Measurements from ENCODE around the gene TDRD5. TPM values are rescaled to one million over a fixed set of nuclear protein-coding genes. Genes with fewer than 3 reads are reported as not detected.

TDRD5 gene
- total and polyA plus RNA-seq, 10 donors: 0.02 to 0.14 (median 0.05) TPM; not detected in 6

- peaks cover 0 to 5% (median 0%) of the 10 kb centered on the region in 8 donors for H3K9me3 ChIP-seq
- 26 to 57% (median 31%) methylated on average over 7 of the region's 7 CpGs for WGBS, 5 donors
- H3K27ac ChIP-seq: no peak overlapping the region
- peaks cover 0 to 69% (median 18%) of the 10 kb centered on the region in 7 donors for H3K27me3 ChIP-seq (replicated peaks in 1 of 7)
- peak overlapping the region in 2 of 8 donors; percentile 13 to 37 for H3K4me3 ChIP-seq
- peaks cover 0 to 11% (median 4%) of the 10 kb centered on the region in 6 donors for H3K4me1 ChIP-seq
- intact Hi-C loops (cut with DNase I; ENCODE audit: low total_unique reads): no loop called here
- TF ChIP-seq CTCF (IDR thresholded peaks at IDR 0.05 in 8 of 11, conservative IDR thresholded peaks at IDR 0.05 in 3 of 11) (no peak), POLR2AphosphoS5 (IDR thresholded peaks at IDR 0.05) (no peak), POLR2A (IDR thresholded peaks at IDR 0.05) (no peak)
- H3K36me3 ChIP-seq: no peaks in the 10 kb centered on the region
- DNase-seq: no peak
Measured at GRCh38 chr1:179591253-179591591, 410 bp upstream of the TDRD5 start.

GRCh38 chr1:179598631-179599030 lies 7.0 kb downstream of the TDRD5 start:
- WGBS, 5 donors: 15 to 27% (median 26%) methylated on average over 1 of the region's 1 CpG
- intact Hi-C loops (cut with DNase I; ENCODE audit: low total_unique reads): no loop called here
- no peak for DNase-seq
- Histone ChIP-seq H3K36me3 (no peaks in the 10 kb centered on the region), H3K4me3 (no peak overlapping the region), H3K27me3 (replicated peaks in 1 of 7) (peaks cover 0 to 22% (median 0%) of the 10 kb centered on the region in 7 donors), H3K4me1 (no peaks in the 10 kb centered on the region), H3K27ac (no peak overlapping the region), H3K9me3 (peaks cover 0 to 6% (median 0%) of the 10 kb centered on the region in 8 donors)
- no peak for TF ChIP-seq CTCF (IDR thresholded peaks at IDR 0.05 in 8 of 11, conservative IDR thresholded peaks at IDR 0.05 in 3 of 11)
- TF ChIP-seq POLR2AphosphoS5 (IDR thresholded peaks at IDR 0.05): no peak
- no peak for TF ChIP-seq POLR2A (IDR thresholded peaks at IDR 0.05)

DNA sequence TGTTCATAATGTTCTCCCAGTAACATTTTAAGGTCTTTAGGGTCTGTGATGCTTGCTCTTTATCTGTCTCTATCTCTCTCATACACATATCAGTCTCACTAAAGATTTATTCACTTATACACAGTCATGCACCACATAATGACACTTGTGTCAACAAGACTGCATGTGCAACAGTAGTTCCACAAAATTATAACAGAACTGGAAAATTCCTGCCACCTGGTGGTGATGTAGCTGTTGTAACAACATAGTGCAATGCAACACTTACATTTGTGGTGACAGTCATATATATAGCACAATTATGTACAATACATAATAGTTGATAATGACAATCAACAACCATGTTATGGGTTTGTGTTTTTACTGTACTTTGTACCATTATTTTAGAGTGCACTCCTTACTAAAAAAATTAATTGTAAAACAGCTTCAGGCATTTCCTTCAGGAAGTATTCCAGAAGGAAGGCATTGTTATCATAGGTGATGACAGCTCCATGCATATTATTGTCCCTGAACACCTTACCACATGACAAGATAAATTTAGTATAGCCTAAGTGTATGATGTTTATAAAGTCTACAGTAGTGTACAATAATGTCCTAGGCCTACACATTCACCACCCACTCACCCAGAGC lies 8.1 kb downstream of the TDRD5 start:
- no peak for DNase-seq
- Histone ChIP-seq H3K4me1 (no peaks in the 10 kb centered on the region), H3K36me3 (no peaks in the 10 kb centered on the region), H3K27me3 (replicated peaks in 1 of 7) (peaks cover 0 to 19% (median 0%) of the 10 kb centered on the region in 7 donors), H3K9me3 (peaks cover 0 to 7% (median 0%) of the 10 kb centered on the region in 8 donors), H3K27ac (no peak overlapping the region), H3K4me3 (no peak overlapping the region)
- TF ChIP-seq CTCF (IDR thresholded peaks at IDR 0.05 in 8 of 11, conservative IDR thresholded peaks at IDR 0.05 in 3 of 11) (peak in 4 of 11 experiments; percentile 17 to 32 (median 22)), POLR2A (IDR thresholded peaks at IDR 0.05) (no peak), POLR2AphosphoS5 (IDR thresholded peaks at IDR 0.05) (no peak)
- intact Hi-C loops (cut with DNase I; ENCODE audit: low total_unique reads): no loop called here

DNA sequence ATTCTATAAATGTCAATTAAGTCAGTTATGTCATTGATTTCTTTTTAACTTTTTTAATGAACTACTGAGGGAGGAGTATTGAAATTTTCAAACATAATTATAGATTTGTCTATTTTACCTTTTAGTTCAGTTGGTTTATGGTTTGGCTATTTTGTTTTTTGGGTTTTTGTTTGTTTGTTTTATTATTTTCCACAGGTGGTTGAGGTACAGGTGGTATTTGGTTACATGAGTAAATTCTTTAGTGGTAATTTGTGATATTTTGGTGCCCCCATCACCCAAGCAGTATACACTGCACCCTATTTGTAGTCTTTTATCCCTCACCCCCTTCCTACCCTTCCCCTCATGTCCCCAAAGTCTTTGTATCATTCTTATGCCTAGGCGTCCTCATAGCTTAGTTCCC lies 9.5 kb downstream of the TDRD5 start:
- H3K4me1 ChIP-seq: no peaks in the 10 kb centered on the region
- intact Hi-C loops (cut with DNase I; ENCODE audit: low total_unique reads): no loop called here
- H3K9me3 ChIP-seq: peaks cover 0 to 7% (median 0%) of the 10 kb centered on the region in 8 donors
- H3K36me3 ChIP-seq: no peaks in the 10 kb centered on the region
- WGBS, 5 donors: 84 to 93% (median 89%) methylated on average over 1 of the region's 1 CpG
- no peak for TF ChIP-seq POLR2A (IDR thresholded peaks at IDR 0.05)
- H3K27me3 ChIP-seq (replicated peaks in 1 of 7): peaks cover 0 to 19% (median 0%) of the 10 kb centered on the region in 7 donors
- no peak overlapping the region for H3K4me3 ChIP-seq
- no peak overlapping the region for H3K27ac ChIP-seq
- no peak for DNase-seq
